Activated T-cell treated with anti-CD3 and anti-CD28 coated beads, Interleukin-2, amount 50 U/mL, for 1 hour (primary cell): ENCODE data around the gene SLAMF9.

ENCODE experiments used
- DNase-seq: peaks from one replicate; pipeline ENCODE4 v3.0.0-alpha.2; 2020

The SLAMF9 gene

GRCh38 chr1:159932296-159933285 lies 21.4 kb downstream of the SLAMF9 start:
- no peak for DNase-seq

- DNase-seq: no peak
Observed at GRCh38 chr1:159931795-159932173, 22.3 kb downstream of the SLAMF9 start.

GRCh38 chr1:159931101-159931794 lies 22.8 kb downstream of the SLAMF9 start:
- no peak for DNase-seq

GRCh38 chr1:159930634-159931033 lies 23.4 kb downstream of the SLAMF9 start:
- DNase-seq: no peak

- no peak for DNase-seq
Observed at GRCh38 chr1:159930216-159930615, 23.8 kb downstream of the SLAMF9 start.

GRCh38 chr1:159929155-159930051 lies 24.6 kb downstream of the SLAMF9 start:
- DNase-seq: no peak

GRCh38 chr1:159928491-159929050 lies 25.5 kb downstream of the SLAMF9 start:
- no peak for DNase-seq

- DNase-seq: no peak
Observed at GRCh38 chr1:159927849-159928431, 26.1 kb downstream of the SLAMF9 start.

GRCh38 chr1:159927211-159927848 lies 26.7 kb downstream of the SLAMF9 start:
- no peak for DNase-seq

- no peak for DNase-seq
Observed at GRCh38 chr1:159925719-159926078, 28.3 kb downstream of the SLAMF9 start.

GRCh38 chr1:159924791-159925718 lies 29.0 kb downstream of the SLAMF9 start, which contains the start of gene TAGLN2:
Gene TAGLN2, minus strand, starts transcription at chr1:159925507. Its CDS starts 4,998 bp downstream, at chr1:159920509.
- peak; percentile 93 for DNase-seq

- DNase-seq: peak; percentile 71
Observed at GRCh38 chr1:159924025-159924790, 29.8 kb downstream of the SLAMF9 start.

- peak; percentile 88 for DNase-seq
Observed at GRCh38 chr1:159923203-159924024, 30.6 kb downstream of the SLAMF9 start.

GRCh38 chr1:159922511-159923202 lies 31.4 kb downstream of the SLAMF9 start:
- no peak for DNase-seq

- DNase-seq: peak; percentile 43
Observed at GRCh38 chr1:159921700-159922504, 32.1 kb downstream of the SLAMF9 start.

- DNase-seq: no peak
Observed at GRCh38 chr1:159921251-159921650, 32.8 kb downstream of the SLAMF9 start.

- DNase-seq: no peak
Observed at GRCh38 chr1:159920651-159921050, 33.4 kb downstream of the SLAMF9 start.
